ENCODE results near the gene ANGEL1.

ANGEL1 gene

DNA sequence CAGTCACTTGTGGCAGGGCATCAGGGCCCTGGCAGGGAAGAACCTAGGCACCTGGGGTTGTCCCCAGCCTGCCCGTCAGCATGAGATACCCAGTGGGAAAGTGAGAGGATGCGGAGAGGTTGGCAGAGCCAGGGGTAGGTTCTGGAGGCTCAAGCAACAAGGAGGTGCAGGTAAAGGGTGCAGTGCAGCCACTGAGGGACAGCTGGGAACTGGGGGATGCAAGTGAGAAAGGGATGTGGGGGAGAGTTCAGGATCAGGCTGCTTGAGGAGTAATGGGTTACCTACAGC lies 32.7 kb downstream of the ANGEL1 start:
- TF ChIP-seq TAF1 (IDR thresholded peaks at IDR 0.05; ENCODE audit: borderline replicate concordance, insufficient read depth, low read length): no peak
- TF ChIP-seq SIN3A (IDR thresholded peaks at IDR 0.05; ENCODE audit: borderline replicate concordance, insufficient read depth, low read length): no peak
- no peak for TF ChIP-seq FOXP2 (optimal IDR thresholded peaks at IDR 0.05; ENCODE audit: borderline replicate concordance, extremely low read depth, extremely low read length, insufficient read depth)
- TF ChIP-seq POLR2AphosphoS5 (IDR thresholded peaks at IDR 0.05; ENCODE audit: low read depth, low read length): no peak
- no peak for TF ChIP-seq REST (IDR thresholded peaks at IDR 0.05; ENCODE audit: insufficient read depth in 1 of 2, low read depth in 2 of 2, low read length in 2 of 2)

DNA sequence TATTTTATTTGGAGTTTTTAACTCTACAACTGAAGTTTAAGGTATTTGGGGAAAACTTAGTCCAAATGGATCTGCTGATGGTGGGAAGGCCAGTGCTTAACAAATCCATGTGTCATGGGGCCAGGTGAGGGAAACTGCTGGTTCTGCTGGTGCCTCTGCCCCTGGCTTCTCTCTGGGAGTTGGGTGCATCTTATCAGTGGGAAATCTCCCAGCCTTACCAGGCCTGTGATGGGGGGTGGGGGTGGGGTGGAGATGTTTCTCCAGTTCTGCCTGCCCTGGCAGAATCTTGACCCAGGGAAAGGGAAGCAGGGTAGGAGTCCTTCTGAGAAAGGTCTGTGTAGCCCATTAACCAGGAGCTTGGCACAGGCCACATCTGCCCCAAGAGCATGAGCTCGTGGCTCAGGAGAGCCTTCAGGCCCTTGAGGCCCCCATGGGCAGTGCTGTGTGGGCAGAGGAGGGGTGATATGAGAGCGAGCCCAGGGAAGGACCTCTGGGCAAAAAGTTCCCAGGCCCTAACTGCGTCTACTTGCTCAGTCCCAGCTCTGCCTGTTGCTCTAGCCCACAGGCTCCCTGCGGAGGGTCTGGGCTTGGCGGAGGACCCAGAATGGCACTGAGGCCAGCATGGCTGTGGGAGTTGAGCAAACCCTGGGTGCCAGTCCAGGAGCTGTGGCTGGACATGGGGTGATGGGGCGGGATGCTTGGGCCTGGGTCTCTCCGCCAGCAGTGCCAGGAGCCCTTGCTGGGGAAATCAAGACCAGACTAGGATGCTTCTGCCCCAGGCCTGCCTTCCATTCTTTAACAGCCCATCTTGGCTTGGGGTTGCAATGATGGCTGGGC lies 33.2 kb downstream of the ANGEL1 start:
- TF ChIP-seq SIN3A (IDR thresholded peaks at IDR 0.05; ENCODE audit: borderline replicate concordance, insufficient read depth, low read length) (no peak), FOXP2 (optimal IDR thresholded peaks at IDR 0.05; ENCODE audit: borderline replicate concordance, extremely low read depth, extremely low read length, insufficient read depth) (no peak), TAF1 (IDR thresholded peaks at IDR 0.05; ENCODE audit: borderline replicate concordance, insufficient read depth, low read length) (no peak), REST (IDR thresholded peaks at IDR 0.05; ENCODE audit: insufficient read depth in 1 of 2, low read depth in 2 of 2, low read length in 2 of 2) (no peak), POLR2AphosphoS5 (IDR thresholded peaks at IDR 0.05; ENCODE audit: low read depth, low read length) (no peak)

DNA sequence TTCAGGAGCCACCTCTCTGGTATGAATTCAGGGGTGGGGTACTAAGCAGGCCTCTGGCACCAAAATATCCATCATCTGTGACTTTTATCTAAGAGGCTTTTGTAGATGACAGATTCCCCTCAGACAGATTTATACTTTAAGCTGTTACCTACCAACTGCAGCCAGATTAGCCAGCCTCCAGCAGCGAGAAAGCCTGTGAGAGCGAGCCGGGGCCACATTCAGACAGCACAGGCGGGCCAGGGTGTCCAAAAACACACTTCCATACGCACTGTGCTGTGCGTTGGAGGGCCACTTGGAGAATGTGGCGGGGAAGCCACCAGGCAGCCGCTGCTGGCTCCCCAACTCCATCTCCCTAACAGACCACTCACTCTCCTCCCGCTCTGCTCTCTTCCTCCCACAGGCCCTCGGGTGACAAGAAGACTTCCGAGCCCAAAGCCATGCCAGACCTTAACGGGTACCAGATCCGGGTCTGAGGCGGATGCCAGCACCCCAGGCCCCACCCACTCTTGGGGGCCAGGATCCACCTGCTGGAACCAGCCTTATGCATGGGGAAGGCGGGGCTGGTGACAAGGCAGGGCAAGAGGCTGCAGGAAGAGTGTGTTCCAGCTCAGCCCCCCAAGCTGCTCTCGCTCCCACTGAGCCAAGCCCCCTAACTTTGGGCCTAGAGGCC lies 34.0 kb downstream of the ANGEL1 start:
- no peak for TF ChIP-seq SIN3A (IDR thresholded peaks at IDR 0.05; ENCODE audit: borderline replicate concordance, insufficient read depth, low read length)
- no peak for TF ChIP-seq FOXP2 (optimal IDR thresholded peaks at IDR 0.05; ENCODE audit: borderline replicate concordance, extremely low read depth, extremely low read length, insufficient read depth)
- no peak for TF ChIP-seq TAF1 (IDR thresholded peaks at IDR 0.05; ENCODE audit: borderline replicate concordance, insufficient read depth, low read length)

- TF ChIP-seq SIN3A (IDR thresholded peaks at IDR 0.05; ENCODE audit: borderline replicate concordance, insufficient read depth, low read length) (no peak), REST (IDR thresholded peaks at IDR 0.05; ENCODE audit: insufficient read depth in 1 of 2, low read depth in 2 of 2, low read length in 2 of 2) (no peak), POLR2AphosphoS5 (IDR thresholded peaks at IDR 0.05; ENCODE audit: low read depth, low read length) (no peak), FOXP2 (optimal IDR thresholded peaks at IDR 0.05; ENCODE audit: borderline replicate concordance, extremely low read depth, extremely low read length, insufficient read depth) (no peak), TAF1 (IDR thresholded peaks at IDR 0.05; ENCODE audit: borderline replicate concordance, insufficient read depth, low read length) (no peak)
Observed at GRCh38 chr14:76777721-76778120, 35.0 kb downstream of the ANGEL1 start.

DNA sequence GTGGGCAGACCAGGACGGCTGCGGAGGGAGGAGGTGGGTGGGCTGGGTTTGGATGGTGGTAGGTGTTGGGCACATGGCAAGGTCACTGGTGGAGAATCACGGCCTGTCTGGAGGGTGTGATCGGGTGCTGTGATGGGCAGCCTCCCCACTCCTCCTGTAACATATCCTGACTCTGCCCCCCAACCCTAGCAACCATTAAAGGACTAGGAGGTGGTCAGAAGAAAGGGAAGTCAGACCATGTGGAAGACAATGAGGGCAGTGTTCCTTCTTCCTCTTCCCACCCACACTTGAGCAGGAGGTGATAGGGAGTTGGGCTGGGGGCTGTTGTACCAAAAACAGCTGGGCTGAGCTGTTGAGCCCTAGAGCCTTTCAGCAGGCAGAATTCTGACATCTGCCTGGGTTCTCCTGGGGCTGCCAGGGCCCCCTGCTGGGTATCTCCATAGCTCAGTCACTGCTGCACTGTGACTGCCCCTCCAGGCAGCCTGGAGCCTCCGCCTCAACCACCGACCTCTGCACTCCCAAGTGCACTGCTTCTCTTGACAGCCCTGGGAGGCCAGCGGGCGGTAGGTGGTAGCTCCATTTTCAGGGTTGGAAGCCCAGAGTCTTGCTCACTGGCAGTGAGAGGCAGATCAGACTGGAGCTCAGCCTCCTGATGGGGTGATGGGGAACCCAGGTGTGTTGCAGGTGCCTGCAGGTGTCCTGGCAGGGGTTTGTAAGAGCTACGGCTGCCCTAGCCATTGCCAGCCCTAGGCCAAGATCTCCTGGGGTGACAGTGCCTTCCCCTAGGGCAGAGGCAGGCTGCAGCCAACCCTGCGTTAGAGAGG lies 36.0 kb downstream of the ANGEL1 start:
- no peak for TF ChIP-seq TAF1 (IDR thresholded peaks at IDR 0.05; ENCODE audit: borderline replicate concordance, insufficient read depth, low read length)

Measured in PFSK-1 (cell line).